ENCODE results near the gene GLE1.

- TF ChIP-seq, protein P1, sequence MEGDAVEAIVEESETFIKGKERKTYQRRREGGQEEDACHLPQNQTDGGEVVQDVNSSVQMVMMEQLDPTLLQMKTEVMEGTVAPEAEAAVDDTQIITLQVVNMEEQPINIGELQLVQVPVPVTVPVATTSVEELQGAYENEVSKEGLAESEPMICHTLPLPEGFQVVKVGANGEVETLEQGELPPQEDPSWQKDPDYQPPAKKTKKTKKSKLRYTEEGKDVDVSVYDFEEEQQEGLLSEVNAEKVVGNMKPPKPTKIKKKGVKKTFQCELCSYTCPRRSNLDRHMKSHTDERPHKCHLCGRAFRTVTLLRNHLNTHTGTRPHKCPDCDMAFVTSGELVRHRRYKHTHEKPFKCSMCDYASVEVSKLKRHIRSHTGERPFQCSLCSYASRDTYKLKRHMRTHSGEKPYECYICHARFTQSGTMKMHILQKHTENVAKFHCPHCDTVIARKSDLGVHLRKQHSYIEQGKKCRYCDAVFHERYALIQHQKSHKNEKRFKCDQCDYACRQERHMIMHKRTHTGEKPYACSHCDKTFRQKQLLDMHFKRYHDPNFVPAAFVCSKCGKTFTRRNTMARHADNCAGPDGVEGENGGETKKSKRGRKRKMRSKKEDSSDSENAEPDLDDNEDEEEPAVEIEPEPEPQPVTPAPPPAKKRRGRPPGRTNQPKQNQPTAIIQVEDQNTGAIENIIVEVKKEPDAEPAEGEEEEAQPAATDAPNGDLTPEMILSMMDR (IDR thresholded peaks at IDR 0.05), result peak in 1 of 6 experiments; percentile 18
- no peak for TF ChIP-seq POLR2A (IDR thresholded peaks at IDR 0.05)
These were observed 54.2 kb downstream of the GLE1 start for GRCh38 chr9:128558431-128559310.

All from esophagus squamous epithelium (tissue), 4 donors.